ENCODE results near the gene TLR5. TPM values are rescaled to one million over a fixed set of nuclear protein-coding genes. Genes with fewer than 3 reads are reported as not detected.

The TLR5 gene
- total and polyA plus RNA-seq, 8 donors = 2.4 to 15.2 (median 4.6) TPM

- no peak for DNase-seq
- intact Hi-C loops (cut with DNase I) = no loop called here
- TF ChIP-seq, protein P1, sequence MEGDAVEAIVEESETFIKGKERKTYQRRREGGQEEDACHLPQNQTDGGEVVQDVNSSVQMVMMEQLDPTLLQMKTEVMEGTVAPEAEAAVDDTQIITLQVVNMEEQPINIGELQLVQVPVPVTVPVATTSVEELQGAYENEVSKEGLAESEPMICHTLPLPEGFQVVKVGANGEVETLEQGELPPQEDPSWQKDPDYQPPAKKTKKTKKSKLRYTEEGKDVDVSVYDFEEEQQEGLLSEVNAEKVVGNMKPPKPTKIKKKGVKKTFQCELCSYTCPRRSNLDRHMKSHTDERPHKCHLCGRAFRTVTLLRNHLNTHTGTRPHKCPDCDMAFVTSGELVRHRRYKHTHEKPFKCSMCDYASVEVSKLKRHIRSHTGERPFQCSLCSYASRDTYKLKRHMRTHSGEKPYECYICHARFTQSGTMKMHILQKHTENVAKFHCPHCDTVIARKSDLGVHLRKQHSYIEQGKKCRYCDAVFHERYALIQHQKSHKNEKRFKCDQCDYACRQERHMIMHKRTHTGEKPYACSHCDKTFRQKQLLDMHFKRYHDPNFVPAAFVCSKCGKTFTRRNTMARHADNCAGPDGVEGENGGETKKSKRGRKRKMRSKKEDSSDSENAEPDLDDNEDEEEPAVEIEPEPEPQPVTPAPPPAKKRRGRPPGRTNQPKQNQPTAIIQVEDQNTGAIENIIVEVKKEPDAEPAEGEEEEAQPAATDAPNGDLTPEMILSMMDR (IDR thresholded peaks at IDR 0.05) = no peak
- Histone ChIP-seq H3K27ac (no peak overlapping the region), H3K36me3 (no peaks in the 10 kb centered on the region), H3K4me3 (no peak overlapping the region), H3K4me1 (no peaks in the 10 kb centered on the region), H3K27me3 (no peaks in the 10 kb centered on the region), H3K9me3 (no peaks in the 10 kb centered on the region)
- ATAC-seq = no peak
- FAIRE-seq = no peak
- WGBS, 2 donors = 87 to 95% methylated on average over 4 of the region's 4 CpGs
These were observed 47.2 kb downstream of the TLR5 start for GRCh38 chr1:223095870-223096269.

DNA sequence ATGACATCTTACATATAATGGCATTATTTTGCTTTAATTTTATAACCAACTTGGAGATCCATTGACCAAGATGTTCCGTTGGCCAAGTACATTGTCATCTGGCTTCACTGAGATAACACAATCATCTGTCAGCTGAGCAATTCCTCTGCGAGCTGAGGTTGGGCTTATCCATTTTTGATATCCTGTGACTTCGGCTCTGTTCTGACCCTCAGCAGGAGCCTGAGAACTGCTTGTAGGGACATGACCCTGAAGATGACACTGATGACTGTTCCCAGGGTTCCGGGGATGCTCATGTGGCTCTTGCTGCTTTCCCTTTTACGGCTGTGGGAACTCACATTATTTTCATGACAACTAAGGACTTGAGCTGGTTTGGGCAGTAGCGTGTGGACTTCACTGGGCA, 51.2 kb downstream of the TLR5 start:
- intact Hi-C loops (cut with DNase I) = no loop called here
- Histone ChIP-seq H3K4me3 (no peak overlapping the region), H3K27me3 (no peaks in the 10 kb centered on the region), H3K9me3 (no peaks in the 10 kb centered on the region), H3K36me3 (no peaks in the 10 kb centered on the region), H3K4me1 (no peaks in the 10 kb centered on the region), H3K27ac (no peak overlapping the region)
- ATAC-seq (no peak), FAIRE-seq (no peak), DNase-seq (no peak)
- TF ChIP-seq, protein P1 (IDR thresholded peaks at IDR 0.05) = no peak
- whole genome bisulfite sequencing, 2 donors = 70 to 78% methylated on average over 6 of the region's 6 CpGs

DNA sequence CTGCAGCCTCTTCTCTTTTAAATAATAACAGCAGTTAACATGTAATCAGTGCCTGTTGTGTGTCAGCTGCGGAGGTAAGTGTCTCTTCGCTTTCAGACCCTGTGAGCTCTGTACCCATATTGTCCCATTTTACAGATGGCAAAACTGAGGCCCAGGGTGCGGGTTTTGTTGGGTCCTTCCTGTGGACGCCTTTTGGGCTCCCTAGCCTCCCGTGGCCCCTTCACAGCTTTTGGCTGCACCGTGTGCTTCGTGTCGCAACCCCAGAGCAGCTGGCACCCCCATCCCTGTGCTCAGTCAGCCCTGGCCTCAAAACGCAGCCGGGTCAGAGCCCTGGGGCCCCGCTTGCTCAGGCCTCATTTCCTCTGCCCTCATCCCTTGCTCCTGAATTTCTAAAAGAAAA, 53.8 kb downstream of the TLR5 start:
- H3K4me1 ChIP-seq = no peaks in the 10 kb centered on the region
- no peaks in the 10 kb centered on the region for H3K9me3 ChIP-seq
- no peak for ATAC-seq
- no peak overlapping the region for H3K27ac ChIP-seq
- TF ChIP-seq, protein P1 (IDR thresholded peaks at IDR 0.05) = no peak
- no peak for DNase-seq
- H3K36me3 ChIP-seq = no peaks in the 10 kb centered on the region
- no peak for FAIRE-seq
- no peak overlapping the region for H3K4me3 ChIP-seq
- intact Hi-C loops (cut with DNase I) = no loop called here
- H3K27me3 ChIP-seq = no peaks in the 10 kb centered on the region
- WGBS, 2 donors = 61 to 70% methylated on average over 11 of the region's 11 CpGs

GRCh38 chr1:223088713-223089240, 54.3 kb downstream of the TLR5 start:
- intact Hi-C loops (cut with DNase I) = no loop called here
- Histone ChIP-seq H3K36me3 (no peaks in the 10 kb centered on the region), H3K4me3 (no peak overlapping the region), H3K27ac (no peak overlapping the region), H3K4me1 (no peaks in the 10 kb centered on the region), H3K9me3 (no peaks in the 10 kb centered on the region), H3K27me3 (no peaks in the 10 kb centered on the region)
- DNase-seq = no peak
- WGBS, 2 donors = 78 to 85% methylated on average over 13 of the region's 13 CpGs
- no peak for FAIRE-seq
- no peak for ATAC-seq
- TF ChIP-seq, protein P1 (IDR thresholded peaks at IDR 0.05) = no peak

- no peak for DNase-seq
- TF ChIP-seq, protein P1 (IDR thresholded peaks at IDR 0.05) = no peak
- Histone ChIP-seq H3K9me3 (no peaks in the 10 kb centered on the region), H3K36me3 (no peaks in the 10 kb centered on the region), H3K4me3 (no peak overlapping the region), H3K27ac (no peak overlapping the region), H3K27me3 (no peaks in the 10 kb centered on the region), H3K4me1 (no peaks in the 10 kb centered on the region)
- no peak for ATAC-seq
- intact Hi-C loops (cut with DNase I) = no loop called here
- WGBS, 2 donors = 70 to 80% methylated on average over 10 of the region's 10 CpGs
- FAIRE-seq = no peak
These were observed 55.5 kb downstream of the TLR5 start for GRCh38 chr1:223087291-223088255.
